Activated T-cell treated with anti-CD3 and anti-CD28 coated beads, Interleukin-2, amount 50 U/mL, for 72 hours (primary cell): ENCODE data around the gene RUFY1. TPM values are rescaled to one million over a fixed set of nuclear protein-coding genes. Genes with fewer than 3 reads are reported as not detected.
"Not testable (repeated sequence)": the region's sequence is repeated elsewhere in the genome, so short reads cannot be mapped to it uniquely, and the experiment has no call there.

Experiments
- ATAC-seq, 2 donors: fragments of 150-1000 bp; cut with Tn5 transposase; replicated peaks in 1 of 2; 2 replicates each; pipeline ENCODE4 v1.10.0; 2021; ENCODE audit warnings: moderate library complexity in 2 of 2, mild to moderate bottlenecking in 1 of 2
- DNase-seq, 2 donors: peaks; one replicate each; pipeline ENCODE4 v3.0.0; 2021 to 2022; ENCODE audit warnings: mixed read lengths in 1 of 2
- H3K27ac Mint-ChIP-seq: one replicate; pipeline ENCODE4 v1.8.0; 2022; ENCODE audit warnings: mild to moderate bottlenecking, moderate library complexity, mixed read lengths
- H3K27me3 Mint-ChIP-seq: one replicate; pipeline ENCODE4 v1.8.0; 2022; ENCODE audit warnings: low read depth, mixed read lengths
- H3K36me3 Mint-ChIP-seq, 2 donors: one replicate each; pipeline ENCODE4 v1.8.0; 2022; ENCODE audit warnings: mixed read lengths in 2 of 2, mild to moderate bottlenecking in 1 of 2; ENCODE audit not compliant: insufficient read depth in 2 of 2
- H3K4me1 Mint-ChIP-seq: one replicate; pipeline ENCODE4 v1.8.0; 2022; ENCODE audit warnings: low read depth, mixed read lengths
- H3K4me3 Mint-ChIP-seq, 2 donors: one replicate each; pipeline ENCODE4 v1.8.0; 2022; ENCODE audit warnings: mild to moderate bottlenecking in 2 of 2, mixed read lengths in 2 of 2, moderate library complexity in 2 of 2
- H3K9me3 Mint-ChIP-seq, 2 donors: one replicate each; pipeline ENCODE4 v1.8.0; 2022; ENCODE audit warnings: mixed read lengths in 2 of 2
- total RNA-seq, 2 donors: library from RNA; stranded (reverse); gene quantifications; one replicate each; pipeline ENCODE4 v1.2.3, GENCODE V29; 2022

The RUFY1 gene
- total RNA-seq, 2 donors from 2014 or later: 32.0 to 37.9 TPM

DNA sequence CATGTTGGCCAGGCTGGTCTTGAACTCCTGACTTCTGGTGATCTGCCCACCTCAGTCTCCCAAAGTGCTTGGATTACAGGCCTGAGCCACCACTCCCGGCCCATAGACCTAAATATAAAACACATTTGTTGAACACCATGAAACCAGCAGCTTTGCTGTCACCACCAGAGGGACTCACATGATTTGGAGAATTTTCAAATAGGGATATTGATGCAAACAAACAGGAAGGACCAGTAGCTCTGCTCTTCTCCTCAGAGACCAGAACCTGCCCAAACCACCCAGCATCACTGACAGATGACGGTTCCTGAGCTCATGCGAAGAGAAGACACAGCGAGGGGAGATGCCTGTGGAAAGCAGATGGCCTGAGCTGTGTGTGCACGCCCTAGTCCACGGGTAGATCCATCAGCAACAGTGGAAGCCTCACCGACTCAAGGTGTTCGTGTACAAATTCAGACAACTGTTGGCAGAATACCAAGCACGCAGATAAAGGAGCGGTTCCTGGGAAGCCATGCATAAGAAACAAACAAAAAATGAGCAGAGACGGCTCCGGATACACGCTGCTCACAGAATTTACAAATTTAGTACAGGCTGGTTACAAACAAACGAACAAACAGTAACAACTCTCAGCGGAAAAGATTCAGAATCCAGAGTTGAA is 30.8 kb upstream of the RUFY1 start:
- not testable (repeated sequence) for H3K27ac Mint-ChIP-seq, DNase-seq, H3K4me3 Mint-ChIP-seq, ATAC-seq, H3K9me3 Mint-ChIP-seq, H3K27me3 Mint-ChIP-seq, H3K36me3 Mint-ChIP-seq, H3K4me1 Mint-ChIP-seq

DNA sequence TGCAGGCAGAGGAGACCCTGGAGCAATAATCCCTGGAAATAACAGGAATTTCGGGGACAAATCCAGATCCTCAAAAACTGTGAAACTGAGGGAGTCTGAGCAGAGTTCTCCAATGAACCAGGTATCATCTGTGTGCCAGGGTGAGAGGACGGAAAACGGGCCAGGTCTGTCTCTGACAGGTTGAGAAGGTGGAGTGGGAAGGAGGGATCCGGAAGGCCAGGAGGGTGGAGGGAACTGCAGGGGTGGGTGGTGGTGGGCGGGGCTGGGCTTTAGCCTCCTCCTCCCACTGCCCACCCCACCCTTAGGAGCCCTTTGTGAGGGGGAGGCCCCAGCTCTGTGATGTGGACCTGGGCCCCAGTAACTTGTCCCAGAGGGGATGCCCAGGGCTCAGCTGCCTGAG is 28.2 kb upstream of the RUFY1 start:
- H3K36me3 Mint-ChIP-seq, DNase-seq, ATAC-seq, H3K9me3 Mint-ChIP-seq, H3K4me1 Mint-ChIP-seq, H3K27me3 Mint-ChIP-seq, H3K27ac Mint-ChIP-seq, H3K4me3 Mint-ChIP-seq: not testable (repeated sequence)

DNA sequence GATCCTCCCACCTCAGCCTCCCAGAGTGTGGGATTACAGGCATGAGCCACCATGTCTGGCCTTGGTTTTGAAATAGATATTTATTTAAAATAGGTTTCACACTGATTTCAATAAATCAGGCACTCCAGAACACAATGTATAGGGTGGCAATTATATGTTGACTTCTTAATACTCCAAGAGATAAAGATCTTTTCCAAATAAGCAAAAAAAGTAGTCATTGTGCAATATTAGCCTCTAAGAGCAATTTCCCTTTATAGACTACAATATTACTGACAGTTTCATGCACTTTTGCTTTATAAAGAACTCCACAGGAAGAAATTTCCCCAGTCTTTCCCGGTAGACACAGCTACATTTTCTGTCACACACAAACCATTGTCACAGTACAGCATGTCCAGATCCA is 23.4 kb upstream of the RUFY1 start:
- DNase-seq (no peak), ATAC-seq (no peak)
- H3K4me1 Mint-ChIP-seq: peaks cover 8% of the 10 kb centered on the region
- no peaks in the 10 kb centered on the region for H3K36me3 Mint-ChIP-seq
- no peak overlapping the region for H3K4me3 Mint-ChIP-seq
- no peak overlapping the region for H3K27ac Mint-ChIP-seq
- H3K9me3 Mint-ChIP-seq: no peaks in the 10 kb centered on the region
- no peaks in the 10 kb centered on the region for H3K27me3 Mint-ChIP-seq

DNA sequence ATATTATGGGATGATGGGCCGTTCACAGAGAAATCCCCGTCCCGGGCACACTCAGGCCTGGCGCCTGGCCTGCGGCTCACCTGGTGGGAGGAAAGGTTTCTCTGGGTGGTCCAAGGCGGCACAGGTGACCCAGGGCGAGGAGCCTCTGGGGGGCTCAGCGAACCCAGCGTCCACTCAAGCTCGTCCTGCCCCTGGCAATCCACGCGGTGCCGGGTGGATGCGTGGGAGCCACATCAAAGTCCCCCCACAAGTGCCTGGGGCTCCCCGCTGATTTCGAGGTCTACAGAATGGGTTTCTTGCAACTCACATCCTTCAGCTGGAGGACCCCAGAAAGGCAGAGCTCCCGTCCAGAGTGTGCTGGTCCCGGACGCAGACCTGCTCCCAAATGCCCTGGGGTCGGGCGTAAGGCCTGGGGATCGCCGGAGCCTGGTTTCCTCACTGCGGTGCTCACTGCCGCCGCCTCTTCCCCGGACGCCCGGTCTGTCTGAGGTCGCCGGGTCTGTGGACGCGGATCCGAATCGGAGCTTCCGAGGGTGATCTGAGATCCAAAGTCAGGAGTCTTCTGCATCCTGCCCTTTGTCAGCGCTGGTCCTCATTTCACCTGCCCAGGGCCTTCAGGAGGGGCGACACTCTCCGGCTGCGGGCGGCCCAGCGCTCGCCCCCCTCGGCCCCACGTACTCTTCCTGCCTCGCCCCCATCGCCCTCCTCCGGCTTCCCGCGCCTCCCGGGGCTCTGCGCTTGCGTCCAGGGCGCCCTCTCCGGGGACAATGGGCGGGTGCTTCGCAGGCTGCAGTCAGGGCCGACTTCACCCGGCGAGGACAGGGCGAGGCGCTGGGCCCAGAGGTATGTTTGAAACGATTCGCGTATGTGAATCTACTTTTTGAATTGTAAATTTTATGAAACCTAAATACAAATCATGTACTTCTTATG is 20.0 kb upstream of the RUFY1 start:
- Mint-ChIP-seq H3K4me1 (peaks cover 14% of the 10 kb centered on the region), H3K27me3 (no peaks in the 10 kb centered on the region), H3K4me3 (peak overlapping the region; percentile 70 to 73), H3K9me3 (no peaks in the 10 kb centered on the region), H3K36me3 (no peaks in the 10 kb centered on the region), H3K27ac (no peak overlapping the region)
- peak; percentile 75 to 81 for DNase-seq
- peak; percentile 97 to 98 for ATAC-seq

DNA sequence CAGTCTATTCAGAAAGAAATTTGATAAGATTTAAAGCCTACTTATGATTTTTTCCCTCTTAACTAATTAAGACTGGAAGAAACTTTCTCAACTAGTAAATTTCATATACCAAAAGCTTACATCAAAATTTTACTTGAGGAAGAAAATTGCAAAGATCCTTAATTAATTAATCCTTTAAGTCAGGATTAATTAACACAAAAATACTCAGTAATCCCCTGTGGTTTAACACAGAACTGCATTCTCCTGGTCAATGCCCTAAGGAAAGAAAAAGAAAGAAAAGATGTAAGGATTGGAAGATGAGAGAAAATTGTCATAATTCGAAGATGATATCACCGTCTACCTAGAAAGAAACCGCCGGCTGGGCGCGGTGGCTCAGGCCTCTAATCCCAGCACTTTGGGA is 17.3 kb upstream of the RUFY1 start:
- DNase-seq (no peak), ATAC-seq (no peak)
- Mint-ChIP-seq H3K27me3 (no peaks in the 10 kb centered on the region), H3K4me1 (peaks cover 14% of the 10 kb centered on the region), H3K36me3 (no peaks in the 10 kb centered on the region), H3K27ac (no peak overlapping the region), H3K4me3 (peak overlapping the region; percentile 29 to 55), H3K9me3 (no peaks in the 10 kb centered on the region)

DNA sequence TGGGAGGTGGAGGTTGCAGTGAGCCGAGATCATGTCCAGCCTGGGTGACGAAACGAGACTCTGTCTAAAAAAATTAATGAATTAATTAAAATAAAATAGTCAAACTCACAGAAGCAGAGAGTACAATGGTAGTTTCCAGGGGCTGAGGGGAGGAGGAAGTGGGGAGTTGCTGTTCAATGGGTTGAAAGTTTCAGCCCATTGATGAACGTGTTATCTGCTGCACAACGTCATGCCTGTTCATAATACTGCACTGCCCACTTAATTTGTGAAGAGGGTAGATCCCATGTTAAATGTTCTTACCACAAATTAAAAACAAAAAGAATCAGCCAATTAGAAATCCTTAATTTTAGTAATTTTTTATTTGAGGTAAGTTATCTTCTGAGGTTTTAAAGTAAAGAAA is 16.4 kb upstream of the RUFY1 start:
- Mint-ChIP-seq H3K4me1 (peaks cover 14% of the 10 kb centered on the region), H3K27me3 (no peaks in the 10 kb centered on the region), H3K27ac (no peak overlapping the region), H3K4me3 (peak overlapping the region in 1 of 2 donors; percentile 78), H3K9me3 (no peaks in the 10 kb centered on the region), H3K36me3 (no peaks in the 10 kb centered on the region)
- DNase-seq: no peak
- ATAC-seq: no peak

DNA sequence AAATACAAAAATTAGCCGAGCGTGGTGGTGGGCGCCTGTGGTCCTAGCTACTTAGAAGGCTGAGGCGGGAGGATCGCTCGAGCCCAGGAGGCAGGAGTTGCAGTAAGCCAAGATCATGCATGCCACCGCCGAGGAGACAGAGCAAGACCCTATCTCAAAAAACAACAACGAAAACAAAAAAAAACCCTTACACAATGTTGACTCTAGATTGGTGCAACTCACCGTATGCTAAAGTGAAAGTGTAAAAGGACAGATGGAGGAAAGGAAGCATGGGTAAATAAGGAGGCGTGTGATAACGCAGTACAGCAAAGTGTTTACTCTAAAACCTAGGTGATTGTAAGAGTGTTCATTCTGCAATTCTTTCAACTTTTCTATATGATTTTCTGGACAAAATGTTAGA is 15.9 kb upstream of the RUFY1 start:
- Mint-ChIP-seq H3K27ac (no peak overlapping the region), H3K36me3 (no peaks in the 10 kb centered on the region), H3K4me1 (peaks cover 14% of the 10 kb centered on the region), H3K27me3 (no peaks in the 10 kb centered on the region), H3K4me3 (peak overlapping the region; percentile 56 to 78), H3K9me3 (no peaks in the 10 kb centered on the region)
- DNase-seq: no peak
- ATAC-seq: peak in 1 of 2 donors; percentile 34

DNA sequence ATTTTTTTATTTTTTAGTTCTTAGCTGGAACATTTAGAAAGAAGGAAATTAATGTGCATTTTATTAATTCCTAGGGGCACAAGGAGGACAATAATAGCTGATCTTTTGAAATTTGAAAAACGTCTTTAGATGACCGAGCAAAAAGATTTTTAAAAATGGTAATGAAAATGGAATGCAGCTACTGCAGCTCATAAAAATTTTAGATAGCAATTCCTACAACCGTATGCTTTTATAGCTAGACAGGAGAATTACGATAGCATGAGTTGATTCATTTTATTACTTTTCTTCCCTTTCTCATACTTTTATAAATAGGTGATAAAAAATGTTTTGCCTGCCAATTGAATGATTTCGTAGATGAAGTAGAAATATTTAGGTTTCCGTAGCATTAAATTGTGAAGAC is 13.7 kb upstream of the RUFY1 start:
- peaks cover 7% of the 10 kb centered on the region for H3K4me1 Mint-ChIP-seq
- H3K27ac Mint-ChIP-seq: no peak overlapping the region
- no peak overlapping the region for H3K4me3 Mint-ChIP-seq
- no peaks in the 10 kb centered on the region for H3K27me3 Mint-ChIP-seq
- no peak for DNase-seq
- no peaks in the 10 kb centered on the region for H3K36me3 Mint-ChIP-seq
- no peak for ATAC-seq
- no peaks in the 10 kb centered on the region for H3K9me3 Mint-ChIP-seq

DNA sequence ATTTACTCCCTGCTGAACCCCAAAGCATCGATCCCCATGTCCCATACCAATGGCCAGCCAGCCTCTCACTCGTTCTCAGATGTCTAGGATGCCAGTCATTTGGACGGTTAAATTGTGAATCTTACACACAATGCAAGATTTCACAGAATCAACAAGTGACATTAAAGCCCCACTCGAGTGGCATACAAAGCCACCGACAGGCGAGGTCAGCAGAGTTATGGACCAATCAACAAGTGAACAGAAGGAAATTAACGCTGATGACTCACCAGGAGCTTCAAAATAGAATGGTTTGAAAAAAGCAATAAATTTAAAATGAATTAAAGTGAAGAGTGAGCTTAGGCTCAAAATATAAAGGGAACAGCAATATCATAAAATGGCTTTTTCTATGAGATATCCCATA is 8.2 kb upstream of the RUFY1 start:
- no peak overlapping the region for H3K27ac Mint-ChIP-seq
- H3K4me3 Mint-ChIP-seq: no peak overlapping the region
- no peaks in the 10 kb centered on the region for H3K27me3 Mint-ChIP-seq
- no peaks in the 10 kb centered on the region for H3K9me3 Mint-ChIP-seq
- no peaks in the 10 kb centered on the region for H3K36me3 Mint-ChIP-seq
- ATAC-seq: no peak
- no peaks in the 10 kb centered on the region for H3K4me1 Mint-ChIP-seq
- DNase-seq: no peak

DNA sequence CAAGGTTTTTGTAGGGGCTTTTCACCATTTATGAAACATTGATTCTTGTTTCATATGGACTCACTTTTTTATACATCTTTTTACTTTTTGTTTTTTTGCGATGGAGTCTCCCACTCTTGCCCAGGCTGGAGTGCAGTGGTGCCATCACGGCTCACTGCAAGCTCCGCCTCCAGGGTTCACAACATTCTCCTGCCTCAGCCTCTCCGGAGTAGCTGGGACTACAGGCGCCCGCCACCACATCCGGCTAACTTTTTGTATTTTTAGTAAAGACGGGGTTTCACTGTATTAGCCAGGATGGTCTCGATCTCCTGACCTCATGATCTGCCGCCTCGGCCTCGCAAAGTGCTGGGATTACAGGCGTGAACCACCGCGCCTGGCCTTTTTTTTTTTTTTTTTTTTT is 7.1 kb upstream of the RUFY1 start:
- not testable (repeated sequence) for ATAC-seq, DNase-seq, H3K4me1 Mint-ChIP-seq, H3K36me3 Mint-ChIP-seq, H3K9me3 Mint-ChIP-seq, H3K27me3 Mint-ChIP-seq, H3K27ac Mint-ChIP-seq, H3K4me3 Mint-ChIP-seq

DNA sequence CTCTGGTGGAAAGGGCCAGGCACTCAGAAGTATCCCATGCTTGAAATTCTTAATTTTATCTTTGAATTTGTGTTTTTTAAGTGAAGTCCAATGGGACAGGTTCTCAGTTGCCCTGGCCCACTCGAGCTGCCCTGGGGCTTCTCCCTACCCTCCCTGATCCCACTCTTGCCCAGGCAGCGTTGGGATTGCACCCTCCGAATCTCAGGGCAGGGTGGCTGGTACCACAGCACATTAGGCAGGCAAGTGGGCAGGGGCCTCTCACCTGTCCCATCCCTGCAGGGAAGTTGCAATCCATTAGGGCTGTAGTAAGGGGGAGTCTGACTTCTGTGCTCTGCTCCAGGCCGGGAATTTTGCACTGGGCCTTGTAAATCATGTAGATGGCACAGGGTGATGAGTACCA is 2.7 kb downstream of the RUFY1 start:
- ATAC-seq (no peak), DNase-seq (no peak)
- H3K36me3 Mint-ChIP-seq: peaks cover 0 to 14% of the 10 kb centered on the region in 2 donors
- H3K27me3 Mint-ChIP-seq: no peaks in the 10 kb centered on the region
- H3K4me1 Mint-ChIP-seq: peaks cover 32% of the 10 kb centered on the region
- no peak overlapping the region for H3K27ac Mint-ChIP-seq
- H3K9me3 Mint-ChIP-seq: no peaks in the 10 kb centered on the region
- no peak overlapping the region for H3K4me3 Mint-ChIP-seq

DNA sequence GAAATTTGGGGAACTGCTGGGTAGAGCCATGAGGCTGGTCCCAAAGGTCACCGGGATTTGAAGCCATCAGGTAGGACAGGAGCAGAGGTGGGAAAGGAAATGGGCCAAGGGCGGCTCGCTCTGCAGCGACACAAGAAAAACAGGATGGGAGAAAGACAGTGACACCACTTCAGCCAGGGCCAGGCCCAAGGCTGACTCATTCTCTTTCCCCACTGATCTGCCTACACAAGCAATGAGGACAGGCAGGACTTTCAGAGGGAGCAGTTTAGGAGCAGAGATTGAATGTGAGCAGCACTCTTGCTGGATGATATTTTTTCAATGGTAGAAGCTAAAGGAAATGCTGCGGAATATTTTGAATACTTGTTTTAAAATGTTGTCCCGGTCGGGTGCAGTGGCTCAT is 3.5 kb downstream of the RUFY1 start:
- DNase-seq: no peak
- Mint-ChIP-seq H3K27me3 (no peaks in the 10 kb centered on the region), H3K9me3 (no peaks in the 10 kb centered on the region), H3K4me1 (peaks cover 40% of the 10 kb centered on the region), H3K36me3 (peaks cover 0 to 14% of the 10 kb centered on the region in 2 donors), H3K27ac (no peak overlapping the region), H3K4me3 (peak overlapping the region in 1 of 2 donors; percentile 23)
- ATAC-seq: no peak

DNA sequence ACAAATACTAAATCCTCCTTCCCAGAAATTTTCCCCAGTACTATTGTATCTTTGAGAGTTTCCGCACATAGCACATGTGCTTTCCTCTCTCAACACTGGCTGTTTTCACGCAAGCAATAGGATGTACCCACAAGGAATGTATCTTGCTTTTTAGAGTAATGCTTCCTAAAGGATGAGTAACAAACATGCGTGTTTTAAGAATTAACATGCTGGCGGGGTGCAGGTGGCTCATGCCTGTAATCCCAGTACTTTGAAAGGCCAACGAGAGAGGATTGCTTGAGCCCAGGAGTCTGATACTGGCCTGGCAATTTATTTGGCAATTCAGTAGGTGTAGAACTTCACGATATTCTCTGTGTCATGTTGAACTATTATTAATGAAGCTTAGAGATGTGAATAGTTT is 4.6 kb downstream of the RUFY1 start:
- H3K4me3 Mint-ChIP-seq: no peak overlapping the region
- no peak for DNase-seq
- ATAC-seq: no peak
- no peaks in the 10 kb centered on the region for H3K27me3 Mint-ChIP-seq
- H3K36me3 Mint-ChIP-seq: peaks cover 0 to 18% of the 10 kb centered on the region in 2 donors
- no peak overlapping the region for H3K27ac Mint-ChIP-seq
- H3K4me1 Mint-ChIP-seq: peaks cover 49% of the 10 kb centered on the region
- H3K9me3 Mint-ChIP-seq: no peaks in the 10 kb centered on the region
